HepG2 (cell line): Measurements from ENCODE around the gene KIF6. TPM values are rescaled to one million over a fixed set of nuclear protein-coding genes. Genes with fewer than 3 reads are reported as not detected.

Experiments used
- ATAC-seq: fragments of 200-7000 bp; cut with Tn5 transposase; 3 replicates; pipeline ENCODE4 v1.9.1; 2020; ENCODE audit warnings: mild to moderate bottlenecking, moderate library complexity
- BruUV-seq: library from RNA; stranded (reverse); fragments of 400-500 nt; replicated peaks from 2 replicates; lab custom pipeline; 2021; lab: Mats Ljungman, UMichigan
- CTCF ChIA-PET: fragments of 300-600 bp; formaldehyde crosslinking; extraction: SDS; loops from one replicate; lab custom pipeline; 2021; ENCODE audit warnings: low total read pairs, inconsistent platforms, low intra/inter-chr PET ratio; lab: Yijun Ruan, JAX
- POLR2A ChIA-PET: fragments of 350-600 bp; sonication (Branson Sonifier 250); formaldehyde crosslinking; loops from one replicate; lab custom pipeline; 2020; ENCODE audit warnings: antibody characterized with exemption, inconsistent platforms; lab: Yijun Ruan, JAX
- DNase-seq: peaks from one replicate; pipeline ENCODE4 v3.0.0-alpha.2; 2015; ENCODE audit warnings: low spot score
- FAIRE-seq: peaks from 3 replicates; lab custom pipeline; 2011; peaks lifted over from hg19 to GRCh38; lab: Jason Lieb, UNC
- H2AFZ ChIP-seq: one replicate; pipeline ENCODE4 v1.6.1; 2011; ENCODE audit warnings: low read length, inconsistent platforms
- H3K27ac ChIP-seq: fragments of 300-600 bp; 3 replicates; pipeline ENCODE4 v1.8.0; 2011; ENCODE audit warnings: mixed run types, mild to moderate bottlenecking, mixed read lengths, low read length, inconsistent platforms; ENCODE audit not compliant: insufficient read depth; ENCODE audit errors: extremely low read length
- H3K27me3 ChIP-seq, 2 experiments: fragments of 200-600 bp in 1 of 2; 2 replicates in 1 of 2; 3 replicates in 1 of 2; pipeline versions ENCODE4 v1.6.0 to v1.8.0; 2011; ENCODE audit warnings: low read length in 2 of 2, mild to moderate bottlenecking in 2 of 2, moderate library complexity in 2 of 2, inconsistent platforms in 1 of 2; ENCODE audit not compliant: insufficient read depth in 2 of 2, control insufficient read depth in 1 of 2
- H3K36me3 ChIP-seq, 2 experiments: fragments of 200-600 bp in 1 of 2; replicated peaks in 1 of 2; 2 replicates in 1 of 2; 3 replicates in 1 of 2; pipeline versions ENCODE4 v1.5.1 to v1.8.0; 2011; ENCODE audit warnings: low read length in 2 of 2, inconsistent platforms in 1 of 2; ENCODE audit not compliant: insufficient read depth in 2 of 2, control insufficient read depth in 1 of 2
- H3K4me1 ChIP-seq: 2 replicates; pipeline ENCODE4 v1.5.1; 2012; ENCODE audit warnings: low read length, inconsistent platforms; ENCODE audit not compliant: insufficient read depth
- H3K4me2 ChIP-seq: 2 replicates; pipeline ENCODE4 v1.6.0; 2011; ENCODE audit warnings: low read depth, low read length, inconsistent platforms
- H3K4me3 ChIP-seq, 3 experiments: fragments of 200-600 bp in 1 of 3; sonication (generic), shearing (Covaris generic) in 1 of 3; replicated peaks in 1 of 3; 2 replicates each; pipeline ENCODE4 v1.5.1; 2011 to 2016; ENCODE audit warnings: low read length in 3 of 3, inconsistent platforms in 2 of 3, low read depth in 2 of 3, mild to moderate bottlenecking in 2 of 3, control low read depth in 1 of 3, mixed read lengths in 1 of 3; ENCODE audit not compliant: insufficient read depth in 1 of 3
- H3K79me2 ChIP-seq: one replicate; pipeline ENCODE4 v1.6.1; 2011; ENCODE audit warnings: low read length, inconsistent platforms; ENCODE audit not compliant: insufficient read depth
- H3K9ac ChIP-seq: 2 replicates; pipeline ENCODE4 v1.6.0; 2011; ENCODE audit warnings: mild to moderate bottlenecking, low read depth, low read length, inconsistent platforms; ENCODE audit not compliant: insufficient read depth
- H3K9me3 ChIP-seq: 2 replicates; pipeline ENCODE4 v1.5.1; 2012; ENCODE audit warnings: mild to moderate bottlenecking, low read length
- H4K20me1 ChIP-seq: 2 replicates; pipeline ENCODE4 v1.6.0; 2011; ENCODE audit warnings: inconsistent platforms, mild to moderate bottlenecking, low read length, moderate library complexity; ENCODE audit not compliant: insufficient read depth
- FOXA1 ChIP-seq, 2 experiments: fragments of 450-650 bp in 1 of 2; sonication (generic) in 1 of 2; formaldehyde crosslinking in 1 of 2; IDR thresholded peaks; 2 replicates each; pipeline versions ENCODE4 v1.4.0 to v1.6.1; 2016 to 2020; ENCODE audit warnings: missing genetic modification reagents in 1 of 2
- KLF15 ChIP-seq: sonication (generic); formaldehyde crosslinking; IDR thresholded peaks from 2 replicates; pipeline ENCODE4 v1.8.1; 2023; ENCODE audit warnings: borderline replicate concordance, mild to moderate bottlenecking, inconsistent platforms, missing genetic modification reagents, mixed read lengths
- MAFF ChIP-seq: IDR thresholded peaks from 2 replicates; pipeline ENCODE4 v1.6.1; 2011; ENCODE audit warnings: low read depth, low read length, improper control_type of control experiment
- MAFK ChIP-seq, 2 experiments: IDR thresholded peaks in 1 of 2; conservative IDR thresholded peaks in 1 of 2; 2 replicates each; pipeline ENCODE4 v1.6.1; 2011; ENCODE audit warnings: improper control_type of control experiment in 2 of 2, low read length in 2 of 2
- NONO ChIP-seq, 2 experiments: fragments of 450-650 bp in 1 of 2; sonication (generic) in 1 of 2; formaldehyde crosslinking in 1 of 2; IDR thresholded peaks in 1 of 2; conservative IDR thresholded peaks in 1 of 2; 2 replicates each; pipeline versions ENCODE4 v1.6.1 to v1.8.0; 2017 to 2022; ENCODE audit warnings: mild to moderate bottlenecking in 1 of 2, missing genetic modification reagents in 1 of 2, moderate library complexity in 1 of 2
- PHF20 ChIP-seq: sonication (generic); formaldehyde crosslinking; IDR thresholded peaks from 2 replicates; pipeline ENCODE4 v1.5.0; 2020; ENCODE audit warnings: mild to moderate bottlenecking, missing genetic modification reagents
- RARA ChIP-seq: IDR thresholded peaks from 2 replicates; pipeline ENCODE4 v1.6.1; 2016; ENCODE audit warnings: missing genetic modification reagents, missing compliant biosample characterization
- REL ChIP-seq: sonication (generic); formaldehyde crosslinking; conservative IDR thresholded peaks from 2 replicates; pipeline ENCODE4 v1.8.0; 2022; ENCODE audit warnings: mild to moderate bottlenecking, missing genetic modification reagents, moderate library complexity
- SIX1 ChIP-seq: sonication (generic); formaldehyde crosslinking; IDR thresholded peaks from 2 replicates; pipeline ENCODE4 v1.4.0; 2020; ENCODE audit warnings: missing genetic modification reagents, borderline replicate concordance
- SMAD9 ChIP-seq: sonication (generic); formaldehyde crosslinking; IDR thresholded peaks from 2 replicates; pipeline ENCODE4 v1.5.1; 2020; ENCODE audit warnings: mild to moderate bottlenecking, missing genetic modification reagents
- TAF15 ChIP-seq: fragments of 200-400 bp; formaldehyde crosslinking; IDR thresholded peaks from one replicate; pipeline ENCODE4 v1.6.1; 2018; ENCODE audit warnings: mild to moderate bottlenecking, low read depth, low read length; ENCODE audit not compliant: poor library complexity, severe bottlenecking
- THYN1 ChIP-seq: sonication (generic); formaldehyde crosslinking; IDR thresholded peaks from 2 replicates; pipeline ENCODE4 v1.8.1; 2023; ENCODE audit warnings: low read depth, mild to moderate bottlenecking, moderate library complexity, missing genetic modification reagents, borderline replicate concordance
- ZNF839 ChIP-seq: sonication (generic); formaldehyde crosslinking; IDR thresholded peaks from 2 replicates; pipeline ENCODE4 v1.4.0; 2020; ENCODE audit warnings: missing genetic modification reagents, mild to moderate bottlenecking, borderline replicate concordance
- WGBS: methylation state at CpG from one replicate; pipeline ENCODE4 v1.1.6; 2017; ENCODE audit warnings: low lambda C conversion rate; 5-methylcytosine and 5-hydroxymethylcytosine counted together
- in situ Hi-C: cut with HindIII; loops from 2 replicates; pipeline ENCODE4 v1.10.0; 2017; ENCODE audit warnings: low pct_unique_long_range_greater_than_20kb; ENCODE audit not compliant: extremely low pct_ligation_motif_present
- intact Hi-C: fragments of 100-400 bp; cut with micrococcal nuclease; formaldehyde crosslinking; loops from one replicate; pipeline ENCODE4 v1.10.0; 2022; ENCODE audit not compliant: unreplicated experiment
- polyA plus RNA-seq, 8 experiments: library from polyadenylated mRNA; depleted of rRNA in 3 of 8; stranded (reverse) in 7 of 8; unstranded in 1 of 8; fragments of >200 nt; fragmentation: Illumina TruSeq in 4 of 8; extraction: Trizol in 4 of 8; gene quantifications; 2 replicates each; pipeline versions ENCODE4 v1.2.1 to v1.2.3, GENCODE V29; 2011 to 2016; ENCODE audit warnings: low read depth in 4 of 8, missing spikeins in 1 of 8, mixed read lengths in 1 of 8; ENCODE audit not compliant: insufficient read depth in 1 of 8
- total RNA-seq, 5 experiments: library from RNA; depleted of rRNA; stranded (reverse); fragments of >200 nt; fragmentation: Illumina TruSeq; extraction: Trizol; gene quantifications; 2 replicates each; pipeline ENCODE4 v1.2.3, GENCODE V29; 2016; ENCODE audit warnings: low read depth in 1 of 5
- TF ChIP-seq, protein P1 (sequence below): sonication (generic); formaldehyde crosslinking; IDR thresholded peaks from 2 replicates; pipeline ENCODE4 v1.8.1; 2023; ENCODE audit warnings: mild to moderate bottlenecking, missing genetic modification reagents
- TF ChIP-seq, protein P2 (sequence below): sonication (generic); formaldehyde crosslinking; IDR thresholded peaks from 2 replicates; pipeline ENCODE4 v1.9.0; 2021; ENCODE audit warnings: missing genetic modification reagents, mild to moderate bottlenecking, borderline replicate concordance

KIF6 gene
- total and polyA plus RNA-seq, 2 of the 13 experiments (the other 11 are each of a cell fraction or from before 2014, with no cell fraction given): 0.04 to 0.27 TPM

GRCh38 chr6:39488255-39488879 is 236.8 kb downstream of the KIF6 start:
- ATAC-seq (no peak), FAIRE-seq (no peak), DNase-seq (no peak)
- H3K27me3 ChIP-seq: no peaks in the 10 kb centered on the region
- CTCF ChIA-PET: no interaction called here
- H3K4me2 ChIP-seq: no peak overlapping the region
- intact Hi-C loops: no loop called here
- no peaks in the 10 kb centered on the region for H4K20me1 ChIP-seq
- no peaks in the 10 kb centered on the region for H3K9me3 ChIP-seq
- H3K36me3 ChIP-seq: no peaks in the 10 kb centered on the region
- no peaks in the 10 kb centered on the region for H3K79me2 ChIP-seq
- TF ChIP-seq SMAD9 (no peak), MAFK (conservative IDR thresholded peaks at IDR 0.05 in 1 of 2, IDR thresholded peaks at IDR 0.05 in 1 of 2; ENCODE audit: low read length in 2 of 2) (peak; percentile 93 to 94), MAFF (peak; percentile 89)
- H3K4me1 ChIP-seq: no peaks in the 10 kb centered on the region
- H2AFZ ChIP-seq: no peak overlapping the region
- H3K4me3 ChIP-seq: no peak overlapping the region
- H3K27ac ChIP-seq: no peak overlapping the region
- 0% methylated on average over 1 of the region's 1 CpG for WGBS
- no TSS peak for BruUV-seq
- in situ Hi-C loops: no loop called here
- POLR2A ChIA-PET: no interaction called here
- H3K9ac ChIP-seq: no peak overlapping the region

DNA sequence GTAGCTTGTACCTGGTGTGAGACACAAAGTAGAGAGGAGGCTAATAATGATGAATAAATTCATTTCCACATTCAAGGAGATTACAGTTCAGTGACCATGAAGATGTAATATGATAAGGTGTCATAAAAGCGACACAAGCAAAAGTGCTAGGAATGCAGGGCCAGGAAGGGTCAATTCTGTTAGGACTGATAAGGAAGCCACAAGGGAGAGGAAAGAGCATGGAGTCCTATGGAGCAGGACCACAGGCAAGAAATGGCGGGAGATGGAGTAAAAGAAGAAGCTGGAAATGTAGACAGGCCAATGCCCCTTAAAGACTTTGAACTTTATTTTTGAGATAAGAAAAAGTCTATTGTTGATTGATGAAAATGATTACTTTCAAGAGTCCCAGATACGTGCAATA is 240.9 kb downstream of the KIF6 start:
- Histone ChIP-seq H3K9ac (no peak overlapping the region), H3K79me2 (no peaks in the 10 kb centered on the region), H3K27ac (no peak overlapping the region), H3K4me3 (no peak overlapping the region), H3K4me1 (no peaks in the 10 kb centered on the region), H3K9me3 (peaks cover 5% of the 10 kb centered on the region; the same call in 1 of the 2 replicates), H3K4me2 (no peak overlapping the region), H2AFZ (no peak overlapping the region), H3K27me3 (no peaks in the 10 kb centered on the region), H4K20me1 (no peaks in the 10 kb centered on the region), H3K36me3 (no peaks in the 10 kb centered on the region)
- ChIA-PET POLR2A (no interaction called here), CTCF (no interaction called here)
- no peak for ATAC-seq
- no peak for DNase-seq
- in situ Hi-C loops: no loop called here
- FAIRE-seq: no peak
- intact Hi-C loops: no loop called here
- BruUV-seq: no TSS peak
- 39% methylated on average over 3 of the region's 3 CpGs for WGBS
- TF ChIP-seq REL (CRISPR knock-in tag) (no peak), THYN1 (no peak), PHF20 (no peak), ZNF839 (CRISPR knock-in tag) (no peak), FOXA1 (IDR thresholded peaks at IDR 0.05) (no peak), FOXA1 (CRISPR knock-in tag; IDR thresholded peaks at IDR 0.05) (no peak), RARA (CRISPR knock-in tag) (no peak), SIX1 (CRISPR knock-in tag) (no peak), NONO (IDR thresholded peaks at IDR 0.05) (no peak), NONO (CRISPR knock-in tag; conservative IDR thresholded peaks at IDR 0.05) (no peak), TAF15 (no peak), KLF15 (CRISPR knock-in tag) (no peak)
- TF ChIP-seq, protein P1, sequence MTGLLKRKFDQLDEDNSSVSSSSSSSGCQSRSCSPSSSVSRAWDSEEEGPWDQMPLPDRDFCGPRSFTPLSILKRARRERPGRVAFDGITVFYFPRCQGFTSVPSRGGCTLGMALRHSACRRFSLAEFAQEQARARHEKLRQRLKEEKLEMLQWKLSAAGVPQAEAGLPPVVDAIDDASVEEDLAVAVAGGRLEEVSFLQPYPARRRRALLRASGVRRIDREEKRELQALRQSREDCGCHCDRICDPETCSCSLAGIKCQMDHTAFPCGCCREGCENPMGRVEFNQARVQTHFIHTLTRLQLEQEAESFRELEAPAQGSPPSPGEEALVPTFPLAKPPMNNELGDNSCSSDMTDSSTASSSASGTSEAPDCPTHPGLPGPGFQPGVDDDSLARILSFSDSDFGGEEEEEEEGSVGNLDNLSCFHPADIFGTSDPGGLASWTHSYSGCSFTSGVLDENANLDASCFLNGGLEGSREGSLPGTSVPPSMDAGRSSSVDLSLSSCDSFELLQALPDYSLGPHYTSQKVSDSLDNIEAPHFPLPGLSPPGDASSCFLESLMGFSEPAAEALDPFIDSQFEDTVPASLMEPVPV (CRISPR knock-in tag): no peak
- TF ChIP-seq, protein P2, sequence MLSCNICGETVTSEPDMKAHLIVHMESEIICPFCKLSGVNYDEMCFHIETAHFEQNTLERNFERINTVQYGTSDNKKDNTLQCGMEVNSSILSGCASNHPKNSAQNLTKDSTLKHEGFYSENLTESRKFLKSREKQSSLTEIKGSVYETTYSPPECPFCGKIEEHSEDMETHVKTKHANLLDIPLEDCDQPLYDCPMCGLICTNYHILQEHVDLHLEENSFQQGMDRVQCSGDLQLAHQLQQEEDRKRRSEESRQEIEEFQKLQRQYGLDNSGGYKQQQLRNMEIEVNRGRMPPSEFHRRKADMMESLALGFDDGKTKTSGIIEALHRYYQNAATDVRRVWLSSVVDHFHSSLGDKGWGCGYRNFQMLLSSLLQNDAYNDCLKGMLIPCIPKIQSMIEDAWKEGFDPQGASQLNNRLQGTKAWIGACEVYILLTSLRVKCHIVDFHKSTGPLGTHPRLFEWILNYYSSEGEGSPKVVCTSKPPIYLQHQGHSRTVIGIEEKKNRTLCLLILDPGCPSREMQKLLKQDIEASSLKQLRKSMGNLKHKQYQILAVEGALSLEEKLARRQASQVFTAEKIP: no peak
